Chondrocyte (in vitro differentiated cells): ENCODE data around the gene SFRP2. TPM values are rescaled to one million over a fixed set of nuclear protein-coding genes. Genes with fewer than 3 reads are reported as not detected.

Source experiments
- DNase-seq: peaks from one replicate; pipeline ENCODE4 v3.0.0; 2021; ENCODE audit warnings: mixed read lengths, low spot score
- H3K27ac Mint-ChIP-seq: one replicate; pipeline ENCODE4 v1.8.0; 2021; ENCODE audit warnings: mild to moderate bottlenecking, moderate library complexity, mixed read lengths; ENCODE audit not compliant: unreplicated experiment
- H3K27me3 Mint-ChIP-seq: 2 replicates; pipeline ENCODE4 v1.8.0; 2021; ENCODE audit warnings: low read depth, mixed read lengths
- H3K36me3 Mint-ChIP-seq: 2 replicates; pipeline ENCODE4 v1.8.0; 2021; ENCODE audit warnings: low read depth, mixed read lengths
- H3K4me1 Mint-ChIP-seq: 2 replicates; pipeline ENCODE4 v1.8.0; 2021; ENCODE audit warnings: low read depth, mild to moderate bottlenecking, mixed read lengths
- H3K4me3 Mint-ChIP-seq: one replicate; pipeline ENCODE4 v1.8.0; 2021; ENCODE audit warnings: mild to moderate bottlenecking, moderate library complexity, mixed read lengths; ENCODE audit not compliant: unreplicated experiment
- H3K9me3 Mint-ChIP-seq: 2 replicates; pipeline ENCODE4 v1.8.0; 2021; ENCODE audit warnings: low read depth, mixed read lengths
- CTCF ChIP-seq: fragments of 200-600 bp; sonication (generic); IDR thresholded peaks from 2 replicates; pipeline ENCODE4 v1.5.0; 2021; ENCODE audit warnings: antibody characterized with exemption, mild to moderate bottlenecking, moderate library complexity
- total RNA-seq: library from RNA; stranded (reverse); gene quantifications from 3 replicates; pipeline ENCODE4 v1.2.1, GENCODE V29; 2021

The SFRP2 gene
- total RNA-seq, 1 donor from 2014 or later: 120 TPM

GRCh38 chr4:153831245-153831644, 42.4 kb upstream of the SFRP2 start:
- peaks cover 4% of the 10 kb centered on the region for H3K9me3 Mint-ChIP-seq

GRCh38 chr4:153825691-153826090, 36.8 kb upstream of the SFRP2 start:
- no peak overlapping the region for H3K27ac Mint-ChIP-seq
- no peak overlapping the region for H3K4me3 Mint-ChIP-seq
- peaks cover 16% of the 10 kb centered on the region for H3K27me3 Mint-ChIP-seq
- H3K36me3 Mint-ChIP-seq: no peaks in the 10 kb centered on the region
- H3K9me3 Mint-ChIP-seq: peaks cover 4% of the 10 kb centered on the region
- H3K4me1 Mint-ChIP-seq: peaks cover 7% of the 10 kb centered on the region
- no peak for TF ChIP-seq CTCF
- DNase-seq: no peak

More at GRCh38 chr4:153831245-153831644, 42.4 kb upstream of the SFRP2 start:
- TF ChIP-seq CTCF: no peak
- no peak overlapping the region for H3K4me3 Mint-ChIP-seq
- no peak for DNase-seq
- H3K36me3 Mint-ChIP-seq: no peaks in the 10 kb centered on the region
- no peak overlapping the region for H3K27ac Mint-ChIP-seq
- H3K27me3 Mint-ChIP-seq: peaks cover 20% of the 10 kb centered on the region
- no peaks in the 10 kb centered on the region for H3K4me1 Mint-ChIP-seq

GRCh38 chr4:153825126-153825525, 36.2 kb upstream of the SFRP2 start:
- Mint-ChIP-seq H3K9me3 (peaks cover 8% of the 10 kb centered on the region), H3K4me3 (no peak overlapping the region), H3K4me1 (peaks cover 7% of the 10 kb centered on the region), H3K27ac (no peak overlapping the region), H3K36me3 (no peaks in the 10 kb centered on the region), H3K27me3 (peaks cover 12% of the 10 kb centered on the region)
- no peak for DNase-seq
- TF ChIP-seq CTCF: no peak

GRCh38 chr4:153824501-153824900, 35.6 kb upstream of the SFRP2 start:
- Mint-ChIP-seq H3K27ac (no peak overlapping the region), H3K4me3 (no peak overlapping the region)

GRCh38 chr4:153823483-153823882, 34.6 kb upstream of the SFRP2 start:
- H3K27ac Mint-ChIP-seq: no peak overlapping the region
- peaks cover 5% of the 10 kb centered on the region for H3K27me3 Mint-ChIP-seq
- H3K36me3 Mint-ChIP-seq: peaks cover 2% of the 10 kb centered on the region
- peaks cover 7% of the 10 kb centered on the region for H3K4me1 Mint-ChIP-seq
- H3K4me3 Mint-ChIP-seq: no peak overlapping the region
- H3K9me3 Mint-ChIP-seq: peaks cover 13% of the 10 kb centered on the region
- no peak for DNase-seq
- no peak for TF ChIP-seq CTCF

More at GRCh38 chr4:153824501-153824900, 35.6 kb upstream of the SFRP2 start:
- Mint-ChIP-seq H3K36me3 (peaks cover under 1% of the 10 kb centered on the region), H3K27me3 (peaks cover 10% of the 10 kb centered on the region), H3K4me1 (peaks cover 7% of the 10 kb centered on the region), H3K9me3 (peaks cover 13% of the 10 kb centered on the region)
- no peak for DNase-seq
- no peak for TF ChIP-seq CTCF
